Left kidney (tissue), 2 donors: ENCODE results near the gene PITPNM3. TPM values are rescaled to one million over a fixed set of nuclear protein-coding genes. Genes with fewer than 3 reads are reported as not detected.

Experiments
- DNase-seq: peaks from one replicate; pipeline ENCODE4 v3.0.0-alpha.2; 2013
- polyA plus RNA-seq: library from polyadenylated mRNA; unstranded; fragments of 120-200 nt; gene quantifications from one replicate; pipeline ENCODE4 v1.2.1, GENCODE V29; 2013; ENCODE audit not compliant: insufficient read length

The PITPNM3 gene
- polyA plus RNA-seq, 1 donor = 8.0 TPM

DNA sequence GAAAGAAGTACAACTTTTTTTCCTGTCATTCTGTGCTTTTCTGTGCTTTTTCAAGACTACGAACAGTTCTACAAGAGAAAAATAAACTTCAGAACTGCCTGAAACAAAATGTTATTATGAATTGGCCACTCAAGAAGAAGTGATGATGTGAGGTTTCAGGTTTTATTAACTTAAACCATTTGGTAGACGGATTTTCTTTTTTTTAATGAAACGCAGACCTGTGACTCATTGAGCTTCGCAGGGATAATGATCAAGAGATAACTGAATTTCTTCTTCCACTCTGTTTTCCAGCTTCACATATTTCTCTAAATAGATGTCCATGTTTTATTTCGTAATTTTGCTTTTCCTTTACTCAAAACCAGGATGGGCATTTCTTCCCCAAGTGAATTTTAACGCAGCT is 154.1 kb downstream of the PITPNM3 start:
- no peak for DNase-seq

Other genes with a start within 250 kb of the PITPNM3 start
- gene AIPL1, start 121.4 kb downstream of the PITPNM3 start, polyA plus RNA-seq = 0.07 TPM
- 43.5 TPM for gene PIMREG, start 112.1 kb downstream of the PITPNM3 start, polyA plus RNA-seq
- 43.7 TPM for gene KIAA0753, start 84.2 kb upstream of the PITPNM3 start, polyA plus RNA-seq
- gene TXNDC17, start 84.5 kb upstream of the PITPNM3 start, polyA plus RNA-seq = 78.2 TPM
- 24.8 TPM for gene MED31, start 95.0 kb upstream of the PITPNM3 start, polyA plus RNA-seq
- gene C17orf100, start 95.2 kb upstream of the PITPNM3 start, polyA plus RNA-seq = 8.7 TPM
- gene SLC13A5, start 156.8 kb upstream of the PITPNM3 start, polyA plus RNA-seq = 3.3 TPM
- gene XAF1, start 199.5 kb upstream of the PITPNM3 start, polyA plus RNA-seq = 18.8 TPM
- gene FBXO39, start 219.7 kb upstream of the PITPNM3 start, polyA plus RNA-seq = 0.17 TPM